Measurements from ENCODE around the gene FANCE.
A peak's percentile ranks its signal among the peaks of the same experiment; 100 is the strongest.

Gene FANCE

GRCh38 chr6:35468980-35469750, 17.0 kb downstream of the FANCE start:
- peak in 1 of 2 experiments; percentile 45 for DNase-seq

GRCh38 chr6:35469751-35470662, 17.9 kb downstream of the FANCE start:
- DNase-seq = no peak

GRCh38 chr6:35470663-35471120, 18.6 kb downstream of the FANCE start:
- no peak for DNase-seq

GRCh38 chr6:35471836-35472345, 19.8 kb downstream of the FANCE start:
- DNase-seq = no peak

GRCh38 chr6:35473075-35473849, 21.1 kb downstream of the FANCE start:
- DNase-seq = peak in 1 of 2 experiments; percentile 16

- DNase-seq = no peak
These were observed 21.7 kb downstream of the FANCE start for GRCh38 chr6:35473850-35474130.

- DNase-seq = peak in 1 of 2 experiments; percentile 18
These were observed 22.2 kb downstream of the FANCE start for GRCh38 chr6:35474131-35474941.

GRCh38 chr6:35474942-35475570, 22.9 kb downstream of the FANCE start:
- DNase-seq = no peak

- DNase-seq = no peak
These were observed 23.4 kb downstream of the FANCE start for GRCh38 chr6:35475573-35475972.

- DNase-seq = no peak
These were observed 23.9 kb downstream of the FANCE start for GRCh38 chr6:35476004-35476403.

GRCh38 chr6:35477028-35477427, 24.9 kb downstream of the FANCE start:
- DNase-seq = no peak

GRCh38 chr6:35477551-35478179, 25.5 kb downstream of the FANCE start:
- no peak for DNase-seq

GRCh38 chr6:35478259-35478658, 26.1 kb downstream of the FANCE start:
- no peak for DNase-seq

- DNase-seq = no peak
These were observed 28.0 kb downstream of the FANCE start for GRCh38 chr6:35480176-35480575.

GRCh38 chr6:35481226-35481625, 29.1 kb downstream of the FANCE start:
- DNase-seq = no peak

GRCh38 chr6:35483062-35483461, 30.9 kb downstream of the FANCE start:
- DNase-seq = no peak

- DNase-seq = no peak
These were observed 31.4 kb downstream of the FANCE start for GRCh38 chr6:35483490-35483889.

- DNase-seq = no peak
These were observed 31.9 kb downstream of the FANCE start for GRCh38 chr6:35483893-35484645.

- DNase-seq = no peak
These were observed 32.8 kb downstream of the FANCE start for GRCh38 chr6:35484921-35485392.

GRCh38 chr6:35485402-35485877, 33.3 kb downstream of the FANCE start:
- DNase-seq = no peak

All from stimulated activated CD4-positive, alpha-beta T cell treated with anti-CD3 and anti-CD28 coated beads, Interleukin-4, amount 100 ng/mL, for 4 hours (primary cell).